Measurements from ENCODE around the gene MVB12B.

DNA sequence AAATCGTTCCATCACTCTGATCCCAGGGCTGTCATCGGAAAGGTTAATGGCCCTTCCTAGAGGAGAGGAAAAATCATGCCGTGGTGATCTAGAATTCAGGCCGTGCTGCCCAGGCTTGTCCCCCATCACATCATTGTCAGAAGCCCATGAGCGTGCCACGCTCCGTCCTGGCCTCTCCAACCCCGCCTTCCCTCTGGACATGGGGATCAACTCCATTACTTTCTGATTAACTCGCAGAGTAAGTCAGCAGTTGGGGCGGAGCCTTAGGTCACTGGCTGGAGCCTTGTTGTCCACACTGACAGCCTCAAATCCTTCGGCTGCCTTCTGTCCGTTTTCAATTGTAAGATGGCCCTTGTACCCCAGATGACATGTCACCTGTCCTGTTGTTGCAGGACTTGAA is 75.0 kb downstream of the MVB12B start:
- TF ChIP-seq HMGXB4 (CRISPR knock-in tag; IDR thresholded peaks at IDR 0.05), result no peak
- TF ChIP-seq CREM (CRISPR knock-in tag; IDR thresholded peaks at IDR 0.05), result no peak
- TF ChIP-seq, protein P1, sequence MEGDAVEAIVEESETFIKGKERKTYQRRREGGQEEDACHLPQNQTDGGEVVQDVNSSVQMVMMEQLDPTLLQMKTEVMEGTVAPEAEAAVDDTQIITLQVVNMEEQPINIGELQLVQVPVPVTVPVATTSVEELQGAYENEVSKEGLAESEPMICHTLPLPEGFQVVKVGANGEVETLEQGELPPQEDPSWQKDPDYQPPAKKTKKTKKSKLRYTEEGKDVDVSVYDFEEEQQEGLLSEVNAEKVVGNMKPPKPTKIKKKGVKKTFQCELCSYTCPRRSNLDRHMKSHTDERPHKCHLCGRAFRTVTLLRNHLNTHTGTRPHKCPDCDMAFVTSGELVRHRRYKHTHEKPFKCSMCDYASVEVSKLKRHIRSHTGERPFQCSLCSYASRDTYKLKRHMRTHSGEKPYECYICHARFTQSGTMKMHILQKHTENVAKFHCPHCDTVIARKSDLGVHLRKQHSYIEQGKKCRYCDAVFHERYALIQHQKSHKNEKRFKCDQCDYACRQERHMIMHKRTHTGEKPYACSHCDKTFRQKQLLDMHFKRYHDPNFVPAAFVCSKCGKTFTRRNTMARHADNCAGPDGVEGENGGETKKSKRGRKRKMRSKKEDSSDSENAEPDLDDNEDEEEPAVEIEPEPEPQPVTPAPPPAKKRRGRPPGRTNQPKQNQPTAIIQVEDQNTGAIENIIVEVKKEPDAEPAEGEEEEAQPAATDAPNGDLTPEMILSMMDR (IDR thresholded peaks at IDR 0.05), result no peak
- TF ChIP-seq, protein P2, sequence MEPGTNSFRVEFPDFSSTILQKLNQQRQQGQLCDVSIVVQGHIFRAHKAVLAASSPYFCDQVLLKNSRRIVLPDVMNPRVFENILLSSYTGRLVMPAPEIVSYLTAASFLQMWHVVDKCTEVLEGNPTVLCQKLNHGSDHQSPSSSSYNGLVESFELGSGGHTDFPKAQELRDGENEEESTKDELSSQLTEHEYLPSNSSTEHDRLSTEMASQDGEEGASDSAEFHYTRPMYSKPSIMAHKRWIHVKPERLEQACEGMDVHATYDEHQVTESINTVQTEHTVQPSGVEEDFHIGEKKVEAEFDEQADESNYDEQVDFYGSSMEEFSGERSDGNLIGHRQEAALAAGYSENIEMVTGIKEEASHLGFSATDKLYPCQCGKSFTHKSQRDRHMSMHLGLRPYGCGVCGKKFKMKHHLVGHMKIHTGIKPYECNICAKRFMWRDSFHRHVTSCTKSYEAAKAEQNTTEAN (CRISPR knock-in tag; IDR thresholded peaks at IDR 0.05), result no peak
- TF ChIP-seq ATF2 (CRISPR knock-in tag; IDR thresholded peaks at IDR 0.05; ENCODE audit: borderline replicate concordance, low read depth), result no peak

Data from WTC11 (cell line).